NOMO-1 treated with DMSO at 0.1 percent for 48 hours (cell line): Measurements from ENCODE around the gene UBTFL1.
"Not testable (repeated sequence)": the region's sequence is repeated elsewhere in the genome, so short reads cannot be mapped to it uniquely, and the experiment has no call there.

Experiments used
- DNase-seq: peaks from one replicate; lab custom pipeline; 2025; ENCODE audit not compliant: unreplicated experiment; lab: John Stamatoyannopoulos, UW

UBTFL1 gene

GRCh38 chr11:90085650-90086049, at the start of gene UBTFL1:
UBTFL1 (plus strand) TSS chr11:90085950; CDS start chr11:90085950, 0 bp downstream.
- DNase-seq, result not testable (repeated sequence)

GRCh38 chr11:90051591-90052209, 34.0 kb upstream of the UBTFL1 start:
- not testable (repeated sequence) for DNase-seq

GRCh38 chr11:90052311-90052710, 33.4 kb upstream of the UBTFL1 start:
- not testable (repeated sequence) for DNase-seq

- not testable (repeated sequence) for DNase-seq
These were observed 32.2 kb upstream of the UBTFL1 start for GRCh38 chr11:90053545-90053944.

GRCh38 chr11:90088731-90089130, 3.0 kb downstream of the UBTFL1 start:
- DNase-seq, result not testable (repeated sequence)

- DNase-seq, result not testable (repeated sequence)
These were observed 9.6 kb downstream of the UBTFL1 start for GRCh38 chr11:90095230-90095924.

- DNase-seq, result not testable (repeated sequence)
These were observed 12.5 kb downstream of the UBTFL1 start for GRCh38 chr11:90098261-90098660.

GRCh38 chr11:90100431-90100830, 14.7 kb downstream of the UBTFL1 start:
- DNase-seq, result peak; percentile 7

- peak; percentile 17 for DNase-seq
These were observed 27.8 kb downstream of the UBTFL1 start for GRCh38 chr11:90113541-90113940.

GRCh38 chr11:90120191-90120590, 34.4 kb downstream of the UBTFL1 start:
- DNase-seq, result no peak

- no peak for DNase-seq
These were observed 38.6 kb downstream of the UBTFL1 start for GRCh38 chr11:90124371-90124770.

GRCh38 chr11:90124946-90125345, 39.2 kb downstream of the UBTFL1 start:
- DNase-seq, result no peak

GRCh38 chr11:90133560-90134477, 48.1 kb downstream of the UBTFL1 start:
- no peak for DNase-seq

GRCh38 chr11:90134478-90135003, 48.8 kb downstream of the UBTFL1 start, which contains the start of gene NAALAD2:
NAALAD2 (plus strand) TSS chr11:90134663; CDS start chr11:90134759, 96 bp downstream.
- no peak for DNase-seq

GRCh38 chr11:90135016-90135415, 49.3 kb downstream of the UBTFL1 start:
- DNase-seq, result no peak
